Parathyroid adenoma (tissue), 2 donors: Measurements from ENCODE around the gene OPCML.

Source experiments
- H2AFZ ChIP-seq: fragments of 300-600 bp; sonication (generic); one replicate; pipeline ENCODE4 v1.7.0; 2017; ENCODE audit warnings: antibody characterized with exemption, mild to moderate bottlenecking
- H3K27ac ChIP-seq: fragments of 300-600 bp; sonication (generic); one replicate; pipeline ENCODE4 v1.7.0; 2017
- H3K27me3 ChIP-seq: fragments of 300-600 bp; sonication (generic); one replicate; pipeline ENCODE4 v1.7.0; 2017; ENCODE audit warnings: low read length; ENCODE audit not compliant: control insufficient read depth, insufficient read depth
- H3K36me3 ChIP-seq: fragments of 300-600 bp; sonication (generic); one replicate; pipeline ENCODE4 v1.7.0; 2017; ENCODE audit warnings: low read length; ENCODE audit not compliant: control insufficient read depth, insufficient read depth
- H3K4me1 ChIP-seq: fragments of 300-600 bp; sonication (generic); one replicate; pipeline ENCODE4 v1.7.0; 2017; ENCODE audit warnings: control low read depth
- H3K4me2 ChIP-seq: fragments of 300-600 bp; sonication (generic); one replicate; pipeline ENCODE4 v1.7.0; 2017; ENCODE audit warnings: low read length
- H3K4me3 ChIP-seq: fragments of 300-600 bp; sonication (generic); one replicate; pipeline ENCODE4 v1.7.0; 2017; ENCODE audit warnings: low read depth, low read length
- H3K79me2 ChIP-seq: fragments of 300-600 bp; sonication (generic); one replicate; pipeline ENCODE4 v1.7.0; 2017; ENCODE audit warnings: control low read depth
- H3K9ac ChIP-seq: fragments of 300-600 bp; sonication (generic); one replicate; pipeline ENCODE4 v1.7.0; 2017; ENCODE audit warnings: mild to moderate bottlenecking
- H3K9me3 ChIP-seq: fragments of 300-600 bp; sonication (generic); one replicate; pipeline ENCODE4 v1.7.0; 2017; ENCODE audit warnings: low read length; ENCODE audit not compliant: control insufficient read depth
- CTCF ChIP-seq: fragments of 300-600 bp; sonication (generic); IDR thresholded peaks from one replicate; pipeline ENCODE4 v1.7.0; 2017; ENCODE audit warnings: antibody characterized with exemption, mild to moderate bottlenecking
- donor health status: primary hyperparathyroidism.

Gene OPCML

GRCh38 chr11:133249065-133249464, 283.2 kb downstream of the OPCML start:
- Histone ChIP-seq H3K27me3 (no peaks in the 10 kb centered on the region), H3K4me3 (no peak overlapping the region), H3K36me3 (no peaks in the 10 kb centered on the region), H3K27ac (no peak overlapping the region), H2AFZ (no peak overlapping the region), H3K4me1 (no peaks in the 10 kb centered on the region), H3K9ac (no peak overlapping the region), H3K79me2 (no peaks in the 10 kb centered on the region), H3K4me2 (no peak overlapping the region), H3K9me3 (no peaks in the 10 kb centered on the region)
- no peak for TF ChIP-seq CTCF

- Histone ChIP-seq H3K9ac (no peak overlapping the region), H3K9me3 (no peaks in the 10 kb centered on the region), H3K27me3 (no peaks in the 10 kb centered on the region), H3K27ac (no peak overlapping the region), H3K36me3 (no peaks in the 10 kb centered on the region), H3K4me3 (no peak overlapping the region), H3K79me2 (no peaks in the 10 kb centered on the region), H3K4me1 (no peaks in the 10 kb centered on the region), H2AFZ (no peak overlapping the region), H3K4me2 (no peak overlapping the region)
- no peak for TF ChIP-seq CTCF
Observed at GRCh38 chr11:133243832-133244231, 288.5 kb downstream of the OPCML start.

GRCh38 chr11:133240908-133241655, 291.2 kb downstream of the OPCML start:
- Histone ChIP-seq H3K4me2 (no peak overlapping the region), H3K36me3 (no peaks in the 10 kb centered on the region), H3K9me3 (no peaks in the 10 kb centered on the region), H3K9ac (no peak overlapping the region), H3K27me3 (no peaks in the 10 kb centered on the region), H3K79me2 (no peaks in the 10 kb centered on the region), H3K4me3 (no peak overlapping the region), H2AFZ (no peak overlapping the region), H3K4me1 (no peaks in the 10 kb centered on the region), H3K27ac (no peak overlapping the region)
- TF ChIP-seq CTCF: no peak

- H3K9ac ChIP-seq: no peak overlapping the region
- H2AFZ ChIP-seq: no peak overlapping the region
- no peaks in the 10 kb centered on the region for H3K27me3 ChIP-seq
- no peak overlapping the region for H3K4me2 ChIP-seq
- H3K27ac ChIP-seq: no peak overlapping the region
- H3K4me3 ChIP-seq: no peak overlapping the region
- no peaks in the 10 kb centered on the region for H3K4me1 ChIP-seq
- no peak for TF ChIP-seq CTCF
- H3K79me2 ChIP-seq: no peaks in the 10 kb centered on the region
- no peaks in the 10 kb centered on the region for H3K36me3 ChIP-seq
- H3K9me3 ChIP-seq: no peaks in the 10 kb centered on the region
Observed at GRCh38 chr11:133239575-133239974, 292.7 kb downstream of the OPCML start.

- Histone ChIP-seq H2AFZ (no peak overlapping the region), H3K9ac (no peak overlapping the region), H3K4me1 (no peaks in the 10 kb centered on the region), H3K79me2 (no peaks in the 10 kb centered on the region), H3K27ac (no peak overlapping the region), H3K4me3 (no peak overlapping the region), H3K9me3 (no peaks in the 10 kb centered on the region), H3K36me3 (no peaks in the 10 kb centered on the region), H3K27me3 (no peaks in the 10 kb centered on the region), H3K4me2 (no peak overlapping the region)
- no peak for TF ChIP-seq CTCF
Observed at GRCh38 chr11:133238495-133238894, 293.8 kb downstream of the OPCML start.
